KMS-11 (cell line): ENCODE results near the gene SPATC1L.

ENCODE experiments used
- H2AFZ ChIP-seq: fragments of 200-600 bp; sonication (generic); 2 replicates; pipeline ENCODE4 v1.6.1; 2016; ENCODE audit warnings: antibody characterized with exemption, mixed run types, low read depth
- H3K27ac ChIP-seq: fragments of 200-600 bp; sonication (generic); 2 replicates; pipeline ENCODE4 v1.6.1; 2016; ENCODE audit warnings: mild to moderate bottlenecking, mixed run types
- H3K27me3 ChIP-seq: fragments of 200-600 bp; sonication (generic); 2 replicates; pipeline ENCODE4 v1.6.1; 2017; ENCODE audit warnings: mild to moderate bottlenecking, low read depth, mixed run types, moderate library complexity; ENCODE audit not compliant: insufficient read depth
- H3K36me3 ChIP-seq: fragments of 200-600 bp; sonication (generic); 2 replicates; pipeline ENCODE4 v1.6.1; 2017; ENCODE audit warnings: mild to moderate bottlenecking, mixed run types; ENCODE audit not compliant: insufficient read depth
- H3K4me1 ChIP-seq: fragments of 200-600 bp; sonication (generic); 2 replicates; pipeline ENCODE4 v1.6.1; 2016; ENCODE audit warnings: mild to moderate bottlenecking, low read depth, mixed run types; ENCODE audit not compliant: poor library complexity, severe bottlenecking
- H3K4me2 ChIP-seq: fragments of 200-600 bp; sonication (generic); 2 replicates; pipeline ENCODE4 v1.7.0; 2016; ENCODE audit warnings: mild to moderate bottlenecking, mixed run types
- H3K4me3 ChIP-seq: fragments of 200-600 bp; sonication (generic); IDR thresholded peaks from 2 replicates; pipeline ENCODE4 v1.6.1; 2017; ENCODE audit warnings: low read depth, low read length, mixed read lengths; ENCODE audit not compliant: insufficient read depth
- H3K79me2 ChIP-seq: fragments of 200-600 bp; sonication (generic); 2 replicates; pipeline ENCODE4 v1.6.1; 2016; ENCODE audit warnings: low read depth, mixed run types; ENCODE audit not compliant: insufficient read depth
- H3K9ac ChIP-seq: fragments of 200-600 bp; sonication (generic); 2 replicates; pipeline ENCODE4 v1.6.1; 2016; ENCODE audit warnings: mild to moderate bottlenecking, mixed run types
- H4K20me1 ChIP-seq: fragments of 200-600 bp; sonication (generic); 2 replicates; pipeline ENCODE4 v1.6.1; 2016; ENCODE audit warnings: mild to moderate bottlenecking, mixed run types; ENCODE audit not compliant: insufficient read depth
- CTCF ChIP-seq: fragments of 200-600 bp; sonication (generic); conservative IDR thresholded peaks from 2 replicates; pipeline ENCODE4 v1.6.1; 2017; ENCODE audit warnings: low read depth, mild to moderate bottlenecking, antibody characterized with exemption, low read length, moderate library complexity, mixed read lengths

The SPATC1L gene

GRCh38 chr21:46210378-46211136 is 26.3 kb upstream of the SPATC1L start:
- Histone ChIP-seq H3K4me2 (no peak overlapping the region), H3K27ac (no peak overlapping the region), H3K9ac (no peak overlapping the region), H3K79me2 (no peaks in the 10 kb centered on the region), H3K36me3 (no peaks in the 10 kb centered on the region; the same call in 1 of the 2 replicates), H3K27me3 (no peaks in the 10 kb centered on the region), H3K4me3 (no peak overlapping the region), H3K4me1 (no peaks in the 10 kb centered on the region), H2AFZ (no peak overlapping the region), H4K20me1 (no peaks in the 10 kb centered on the region)
- no peak for TF ChIP-seq CTCF

GRCh38 chr21:46208761-46209721 is 24.8 kb upstream of the SPATC1L start:
- no peaks in the 10 kb centered on the region for H4K20me1 ChIP-seq
- no peaks in the 10 kb centered on the region for H3K79me2 ChIP-seq
- no peak overlapping the region for H3K9ac ChIP-seq
- no peaks in the 10 kb centered on the region; the same call in 1 of the 2 replicates for H3K36me3 ChIP-seq
- H2AFZ ChIP-seq: no peak overlapping the region
- no peaks in the 10 kb centered on the region for H3K4me1 ChIP-seq
- TF ChIP-seq CTCF: no peak
- H3K4me2 ChIP-seq: no peak overlapping the region
- H3K27me3 ChIP-seq: no peaks in the 10 kb centered on the region
- no peak overlapping the region for H3K27ac ChIP-seq
- H3K4me3 ChIP-seq: no peak overlapping the region

- Histone ChIP-seq H3K4me3 (no peak overlapping the region), H4K20me1 (no peaks in the 10 kb centered on the region), H3K36me3 (no peaks in the 10 kb centered on the region; the same call in 1 of the 2 replicates), H3K4me2 (no peak overlapping the region), H3K27me3 (no peaks in the 10 kb centered on the region), H3K27ac (no peak overlapping the region), H3K9ac (no peak overlapping the region), H3K4me1 (no peaks in the 10 kb centered on the region), H3K79me2 (no peaks in the 10 kb centered on the region), H2AFZ (no peak overlapping the region)
- TF ChIP-seq CTCF: no peak
Observed at GRCh38 chr21:46207920-46208591, 23.8 kb upstream of the SPATC1L start.
